HuH-7.5 (cell line): Measurements from ENCODE around the gene RNF214.
"Not testable (repeated sequence)": the region's sequence is repeated elsewhere in the genome, so short reads cannot be mapped to it uniquely, and the experiment has no call there.

Experiments
- DNase-seq: peaks from one replicate; pipeline ENCODE4 v3.0.0; 2011; ENCODE audit warnings: low spot score

Gene RNF214

DNA sequence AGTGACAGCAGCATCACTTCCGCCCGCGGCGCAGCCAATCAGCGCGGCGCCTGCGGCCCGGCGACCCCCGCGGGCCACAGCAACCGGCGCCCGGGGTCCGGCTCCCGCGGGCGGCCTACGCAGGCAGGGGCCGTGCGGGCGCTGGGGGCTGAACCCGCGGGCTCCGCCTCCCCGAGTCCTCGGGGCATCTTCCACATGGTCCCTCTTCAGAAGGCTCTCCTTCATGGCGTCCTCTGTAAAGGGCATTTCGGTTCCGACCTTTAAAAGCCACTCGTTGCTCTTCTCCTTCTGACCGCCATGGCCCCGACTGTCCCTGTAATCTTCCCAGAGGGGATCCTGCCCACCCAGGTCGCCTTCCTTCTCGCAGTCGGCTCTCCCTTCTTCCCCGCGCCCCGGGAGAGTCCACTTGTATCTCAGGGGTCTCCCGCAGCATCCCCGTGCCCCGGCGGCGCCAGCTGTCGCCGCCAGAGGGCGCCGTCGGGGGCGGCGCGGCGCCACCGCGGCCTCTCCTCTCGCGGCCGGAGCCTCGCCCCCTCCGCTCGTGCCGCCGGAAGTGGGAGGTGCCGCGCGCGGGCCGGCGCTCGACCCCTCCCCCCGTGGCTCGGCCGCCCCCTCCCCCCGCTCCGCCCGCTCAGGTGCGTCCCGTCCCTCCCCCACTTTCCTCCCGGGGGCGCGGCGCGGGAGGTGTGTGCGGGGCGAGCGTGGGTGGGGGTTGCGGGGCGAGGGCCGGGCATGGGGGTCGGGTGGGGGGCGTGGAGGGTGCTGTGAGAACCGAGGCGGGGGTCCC lies at the start of gene RNF214:
TSS of gene RNF214 (plus strand) at position 580 of the 787 bp plus-strand sequence. CDS start 1,602 bp downstream, outside the sequence.
- DNase-seq = peak; percentile 87

DNA sequence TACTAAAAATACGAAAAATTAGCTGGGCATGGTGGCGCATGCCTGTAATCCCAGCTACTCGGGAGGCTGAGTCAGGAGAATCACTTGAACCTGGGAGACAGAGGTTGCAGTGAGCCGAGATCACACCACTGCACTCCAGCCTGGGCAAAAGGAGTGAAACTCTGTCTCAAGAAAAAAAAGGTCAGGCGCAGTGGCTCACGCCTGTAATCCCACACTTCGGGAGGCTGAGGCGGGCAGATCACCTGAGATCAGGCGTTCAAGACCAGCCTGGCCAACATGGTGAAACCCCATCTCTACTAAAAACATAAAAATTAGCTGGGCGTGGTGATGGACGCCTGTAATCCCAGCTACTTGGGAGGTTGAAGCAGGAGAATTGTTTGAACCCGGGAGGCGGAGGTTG lies 49.3 kb upstream of the RNF214 start:
- DNase-seq = not testable (repeated sequence)

DNA sequence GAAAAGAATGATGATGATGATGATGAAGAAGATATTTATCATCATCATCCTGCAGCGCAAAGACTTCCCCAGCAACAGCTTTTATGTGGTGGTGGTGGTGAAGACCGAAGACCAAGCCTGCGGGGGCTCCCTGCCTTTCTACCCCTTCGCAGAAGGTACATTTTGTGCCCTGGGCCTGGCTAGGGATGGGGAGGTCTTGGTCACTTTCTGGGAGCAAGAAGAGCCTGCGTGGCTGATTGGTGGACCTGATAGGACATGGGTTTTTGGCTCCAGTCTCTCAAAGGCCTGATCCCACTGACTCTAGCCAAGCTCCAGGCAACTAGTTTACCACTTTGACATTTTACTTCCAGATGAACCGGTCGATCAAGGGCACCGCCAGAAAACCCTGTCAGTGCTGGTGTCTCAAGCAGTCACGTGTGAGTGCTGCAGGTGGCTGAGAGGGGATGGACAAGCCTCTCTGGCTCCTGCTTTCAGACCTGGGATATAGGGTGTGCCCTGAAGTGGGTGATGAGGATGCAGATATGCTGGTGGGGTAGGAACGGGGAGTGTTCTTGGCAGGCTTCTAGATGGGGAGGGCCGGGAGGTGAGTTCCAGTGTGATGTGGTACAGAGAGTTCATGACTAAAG lies 48.6 kb upstream of the RNF214 start:
- DNase-seq = no peak

DNA sequence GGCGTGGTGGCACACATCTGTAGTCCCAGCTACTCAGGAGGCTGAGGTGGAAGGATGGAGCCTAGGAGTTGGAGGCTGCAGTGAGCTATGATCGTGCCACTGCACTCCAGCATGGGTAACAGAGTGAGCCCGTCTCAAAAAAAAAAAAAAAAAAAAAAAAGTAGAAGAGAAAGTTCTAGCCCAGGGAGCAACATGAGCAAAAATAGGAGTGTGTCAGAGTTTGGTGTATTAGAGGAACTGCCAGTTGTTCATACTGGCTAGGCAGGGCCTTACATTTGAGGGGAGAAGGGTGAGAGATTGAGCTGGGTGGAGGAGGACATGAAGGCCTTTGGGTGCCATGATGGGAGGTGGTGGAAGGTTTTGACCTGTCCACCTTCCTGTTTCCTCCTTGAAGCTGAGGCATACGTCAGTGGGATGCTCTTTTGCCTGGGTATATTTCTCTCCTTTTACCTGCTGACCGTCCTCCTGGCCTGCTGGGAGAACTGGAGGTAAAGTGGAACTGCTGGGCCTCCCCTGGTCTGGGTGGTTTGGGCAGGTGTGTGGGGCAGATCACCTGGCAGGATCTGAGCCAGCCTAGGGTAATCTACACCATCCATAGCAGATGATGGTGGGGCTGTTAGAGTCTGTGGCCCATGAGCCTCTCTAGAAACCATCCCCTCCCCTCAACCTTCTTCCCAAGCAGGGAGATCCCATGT lies 46.6 kb upstream of the RNF214 start:
- DNase-seq = no peak

DNA sequence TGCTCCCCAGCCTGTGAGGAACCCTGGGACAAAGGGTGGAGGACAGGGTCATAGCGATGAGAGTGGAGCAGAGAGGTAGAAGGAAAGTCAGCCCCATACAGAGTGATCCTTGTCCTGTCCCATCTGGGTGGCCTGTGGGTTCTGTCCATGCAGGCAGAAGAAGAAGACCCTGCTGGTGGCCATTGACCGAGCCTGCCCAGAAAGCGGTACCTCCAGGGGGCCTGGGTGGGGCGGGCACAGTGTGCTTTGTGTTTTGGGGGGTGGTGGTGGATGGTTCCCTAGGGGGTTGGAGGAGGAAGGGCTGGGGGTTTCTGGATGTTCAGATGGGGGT lies 46.1 kb upstream of the RNF214 start:
- no peak for DNase-seq

DNA sequence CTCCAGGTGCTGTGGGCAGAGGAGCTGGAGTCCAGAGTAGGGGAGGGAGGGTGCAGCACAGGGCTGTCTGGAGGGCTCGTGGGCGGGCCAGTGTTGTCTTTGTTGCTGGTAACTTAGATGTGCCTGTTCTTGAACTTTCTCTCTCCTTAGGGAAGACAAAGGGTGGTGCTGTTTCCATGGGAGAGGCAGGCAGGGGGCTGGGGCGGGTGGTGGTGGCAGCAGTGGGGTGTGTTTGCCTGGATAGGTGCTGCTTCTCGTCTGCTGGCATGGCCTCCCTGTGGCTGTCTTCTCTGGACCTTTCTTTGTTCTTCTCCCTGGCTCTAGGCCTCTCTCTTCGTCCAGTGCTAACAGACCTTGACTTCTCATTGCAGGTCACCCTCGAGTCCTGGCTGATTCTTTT lies 45.5 kb upstream of the RNF214 start:
- no peak for DNase-seq

DNA sequence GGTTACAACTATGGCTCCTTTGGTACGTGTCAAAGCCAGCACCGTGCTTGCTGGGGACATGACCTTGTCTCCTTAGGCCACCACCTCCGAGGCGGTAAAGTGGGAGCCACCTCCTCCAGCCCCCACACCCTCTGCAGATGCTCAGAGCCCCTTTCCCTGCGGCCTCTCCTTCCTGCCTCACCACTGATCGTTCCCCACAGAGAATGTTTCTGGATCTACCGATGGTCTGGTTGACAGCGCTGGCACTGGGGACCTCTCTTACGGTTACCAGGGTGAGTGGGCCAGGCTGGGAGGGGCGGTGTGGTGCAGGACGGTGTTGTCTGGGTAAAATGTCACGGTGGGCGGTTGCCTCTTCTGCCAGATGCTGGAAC lies 45.1 kb upstream of the RNF214 start:
- no peak for DNase-seq

DNA sequence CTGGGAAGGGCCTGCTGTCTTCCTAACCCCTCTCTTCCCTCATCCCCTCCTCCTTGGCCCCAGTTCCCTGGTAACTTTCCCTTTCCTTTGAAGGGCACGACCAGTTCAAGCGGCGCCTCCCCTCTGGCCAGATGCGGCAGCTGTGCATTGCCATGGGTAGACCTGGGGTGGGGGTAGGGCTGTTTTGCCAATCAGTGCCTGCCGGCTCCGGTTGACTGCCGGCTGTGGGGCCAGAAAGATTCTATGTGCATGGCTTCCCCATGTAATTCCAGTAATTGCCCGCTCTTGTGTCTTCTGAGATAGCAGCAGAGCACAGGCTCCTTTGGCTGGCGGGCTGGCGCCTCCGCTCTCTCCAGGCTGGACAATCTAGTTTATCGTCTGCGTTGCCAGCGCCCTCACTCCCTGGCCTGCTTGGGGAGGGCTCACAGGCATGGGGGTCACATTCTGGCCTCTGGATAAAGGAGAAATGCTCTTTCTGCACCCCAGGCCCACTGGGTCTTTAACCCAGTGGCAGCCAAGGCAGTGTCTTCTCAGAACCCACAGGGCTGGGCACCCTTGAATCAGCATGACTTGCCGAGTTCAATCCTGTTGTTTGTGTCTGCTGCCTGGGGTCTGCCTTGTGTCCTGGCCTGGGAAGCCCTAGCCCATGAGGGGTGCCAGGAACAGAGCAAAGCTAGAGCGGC lies 44.5 kb upstream of the RNF214 start:
- no peak for DNase-seq

DNA sequence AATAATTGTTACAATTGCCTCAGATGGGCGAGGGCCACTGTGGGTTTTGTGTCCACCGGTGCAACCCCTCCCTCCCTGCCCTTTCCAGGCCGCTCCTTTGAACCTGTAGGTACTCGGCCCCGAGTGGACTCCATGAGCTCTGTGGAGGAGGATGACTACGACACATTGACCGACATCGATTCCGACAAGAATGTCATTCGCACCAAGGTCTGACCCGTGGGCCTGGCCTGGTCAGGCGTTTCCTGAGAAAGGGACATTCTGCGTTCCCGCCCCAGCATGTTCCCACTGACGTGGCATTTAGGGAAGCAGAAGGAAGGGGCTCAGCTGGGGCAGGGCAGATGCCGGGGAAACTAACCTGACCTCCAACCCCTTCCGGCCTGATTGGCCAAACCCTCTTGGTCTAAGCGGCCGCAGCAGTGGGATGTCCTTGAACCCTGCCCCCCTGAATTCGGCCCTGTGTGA lies 43.8 kb upstream of the RNF214 start:
- no peak for DNase-seq

DNA sequence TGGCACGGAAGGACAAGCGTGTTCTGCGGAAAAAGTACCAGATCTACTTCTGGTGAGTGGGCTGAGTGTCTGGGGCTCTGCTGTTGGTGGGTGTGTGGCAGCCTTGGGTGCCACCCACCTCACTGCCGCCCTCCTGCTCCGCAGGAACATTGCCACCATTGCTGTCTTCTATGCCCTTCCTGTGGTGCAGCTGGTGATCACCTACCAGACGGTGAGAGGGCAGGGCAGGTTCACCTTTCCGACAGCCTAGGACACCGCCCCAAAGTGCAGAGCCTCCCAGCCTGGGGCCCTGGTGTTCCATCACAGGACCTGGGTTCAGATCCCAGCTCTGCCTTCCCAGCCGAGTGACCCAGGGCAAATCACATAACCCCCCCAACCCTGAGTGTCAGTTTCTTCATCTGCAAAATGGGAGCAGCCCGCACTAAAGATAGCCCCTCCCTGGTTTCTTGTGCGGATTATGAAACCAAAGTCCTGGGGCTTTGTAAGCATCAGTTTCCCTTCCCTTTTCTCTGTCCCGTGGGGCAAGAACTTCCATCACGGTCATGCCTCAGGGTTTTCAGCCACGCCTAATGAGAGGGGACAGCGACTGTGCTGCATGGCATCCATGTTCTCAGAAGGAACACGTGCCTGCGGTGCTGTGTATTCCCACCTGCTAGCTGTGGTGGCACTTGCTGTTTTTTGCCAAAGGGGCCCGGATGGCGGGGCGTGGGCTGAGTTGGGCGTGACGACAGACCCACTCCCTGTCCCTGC lies 43.1 kb upstream of the RNF214 start:
- no peak for DNase-seq

DNA sequence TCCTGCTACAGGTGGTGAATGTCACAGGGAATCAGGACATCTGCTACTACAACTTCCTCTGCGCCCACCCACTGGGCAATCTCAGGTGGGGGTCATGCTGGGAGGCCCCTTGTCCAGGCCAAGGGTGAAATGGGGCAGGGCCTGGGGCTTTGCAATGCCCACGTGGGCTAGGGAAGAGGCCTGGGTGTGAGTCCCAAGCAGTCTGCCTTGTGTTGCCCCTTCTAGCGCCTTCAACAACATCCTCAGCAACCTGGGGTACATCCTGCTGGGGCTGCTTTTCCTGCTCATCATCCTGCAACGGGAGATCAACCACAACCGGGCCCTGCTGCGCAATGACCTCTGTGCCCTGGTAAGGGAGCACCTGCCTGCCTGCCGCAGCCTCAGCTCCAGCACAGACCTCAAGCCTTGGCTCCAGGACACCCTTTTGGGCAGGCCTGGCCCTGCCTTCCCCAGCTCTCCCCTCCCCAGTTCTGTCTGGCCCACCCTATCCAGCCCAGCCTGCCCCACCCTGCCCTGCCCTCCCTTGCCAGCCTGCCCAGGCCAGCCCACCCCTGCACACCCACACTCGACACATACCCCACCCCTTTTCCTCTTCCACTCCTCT lies 42.4 kb upstream of the RNF214 start:
- no peak for DNase-seq

DNA sequence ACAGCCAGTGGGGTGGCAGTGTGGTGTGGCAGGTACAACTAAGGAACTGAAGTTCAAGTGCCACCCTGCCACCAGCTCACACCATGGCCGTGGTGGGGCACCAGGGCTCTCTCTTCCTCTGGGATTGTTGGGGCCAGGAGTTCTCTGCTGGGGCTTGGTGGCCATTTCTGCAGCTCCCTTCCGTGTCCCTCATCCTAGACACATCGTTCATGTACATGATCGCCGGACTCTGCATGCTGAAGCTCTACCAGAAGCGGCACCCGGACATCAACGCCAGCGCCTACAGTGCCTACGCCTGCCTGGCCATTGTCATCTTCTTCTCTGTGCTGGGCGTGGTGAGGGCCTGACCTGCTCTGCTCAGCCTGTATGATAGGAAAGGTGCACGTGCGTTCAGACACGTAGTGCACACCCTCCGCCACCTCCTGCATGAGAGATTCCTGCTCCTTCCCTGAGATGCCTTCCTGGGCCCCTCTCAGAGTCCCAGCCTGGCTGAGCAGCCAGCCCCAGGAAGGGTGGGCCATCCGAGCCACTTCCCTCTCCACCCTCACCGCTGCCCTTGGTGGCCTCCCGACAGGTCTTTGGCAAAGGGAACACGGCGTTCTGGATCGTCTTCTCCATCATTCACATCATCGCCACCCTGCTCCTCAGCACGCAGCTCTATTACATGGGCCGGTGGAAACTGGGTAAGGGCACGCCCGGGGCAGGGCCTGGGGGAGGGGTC lies 40.6 kb upstream of the RNF214 start:
- DNase-seq = no peak

DNA sequence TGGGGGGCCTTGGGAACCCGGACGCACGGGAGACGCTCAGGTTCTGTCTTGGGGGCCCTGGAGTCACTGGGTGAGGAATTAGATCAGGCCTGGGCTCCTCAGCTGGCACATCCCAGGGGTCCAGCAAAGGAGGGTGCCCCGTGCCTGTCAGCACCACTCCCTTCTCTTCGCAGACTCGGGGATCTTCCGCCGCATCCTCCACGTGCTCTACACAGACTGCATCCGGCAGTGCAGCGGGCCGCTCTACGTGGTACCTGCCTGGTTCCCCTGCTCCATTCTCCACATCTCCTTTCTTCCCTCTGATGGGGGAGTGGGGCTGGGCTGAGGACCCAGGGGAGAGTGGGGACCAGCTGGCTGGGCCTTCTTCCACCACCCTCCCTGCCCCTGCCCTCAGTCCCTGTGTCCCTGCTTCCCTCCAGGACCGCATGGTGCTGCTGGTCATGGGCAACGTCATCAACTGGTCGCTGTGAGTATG lies 40.0 kb upstream of the RNF214 start:
- no peak for DNase-seq

DNA sequence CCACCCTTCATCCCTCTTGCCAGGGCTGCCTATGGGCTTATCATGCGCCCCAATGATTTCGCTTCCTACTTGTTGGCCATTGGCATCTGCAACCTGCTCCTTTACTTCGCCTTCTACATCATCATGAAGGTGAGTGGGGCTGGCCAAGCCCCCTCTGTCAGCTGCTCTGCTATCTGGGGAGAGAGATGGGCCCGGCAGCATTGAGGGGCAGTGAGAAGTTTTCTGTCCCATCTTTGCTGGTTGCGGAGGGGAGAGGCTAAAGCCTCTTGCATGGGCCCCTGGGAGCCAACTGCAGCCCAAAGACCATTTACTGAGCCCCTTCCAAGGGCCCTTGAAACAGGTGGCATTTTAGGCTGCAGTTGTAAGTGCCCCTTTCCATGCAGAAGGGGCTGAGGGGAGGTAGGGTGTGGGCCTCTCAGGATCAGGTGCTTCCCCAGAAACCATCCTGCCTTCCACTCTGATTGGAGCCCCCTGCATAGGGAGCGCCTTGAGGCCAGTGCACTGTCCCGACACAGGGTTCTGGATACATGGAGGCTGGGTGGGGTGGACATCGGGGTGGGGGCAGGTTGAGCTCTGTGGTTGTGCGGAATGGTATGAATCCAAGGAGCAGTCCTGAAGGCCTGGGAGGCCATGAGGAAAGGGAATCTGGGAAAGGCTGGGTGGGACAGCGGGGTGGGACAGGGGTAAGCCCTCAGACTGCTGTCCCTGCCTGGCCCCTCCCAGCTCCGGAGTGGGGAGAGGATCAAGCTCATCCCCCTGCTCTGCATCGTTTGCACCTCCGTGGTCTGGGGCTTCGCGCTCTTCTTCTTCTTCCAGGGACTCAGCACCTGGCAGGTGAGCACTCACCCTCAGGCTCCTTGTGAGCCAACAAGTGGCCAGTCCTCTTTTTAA lies 39.1 kb upstream of the RNF214 start:
- DNase-seq = no peak

DNA sequence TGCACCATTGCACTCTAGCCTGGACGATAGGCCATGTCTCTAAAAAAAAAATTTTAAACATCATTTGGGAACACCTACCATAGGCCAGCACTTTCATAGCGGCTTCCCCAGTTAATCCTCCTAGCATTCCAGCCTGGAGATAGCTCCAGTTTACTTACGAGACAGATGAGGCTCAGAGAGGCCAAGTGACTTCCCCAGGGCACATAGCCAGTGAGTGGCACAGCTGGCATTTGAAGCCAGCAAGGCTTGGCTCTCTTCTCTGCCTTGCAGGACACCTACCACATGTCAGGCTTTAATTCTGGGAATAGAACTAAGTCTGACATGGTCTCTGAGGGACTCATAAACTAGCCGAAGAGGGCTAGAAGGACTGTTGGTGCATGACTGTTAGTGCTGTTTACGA lies 38.2 kb upstream of the RNF214 start:
- no peak for DNase-seq

DNA sequence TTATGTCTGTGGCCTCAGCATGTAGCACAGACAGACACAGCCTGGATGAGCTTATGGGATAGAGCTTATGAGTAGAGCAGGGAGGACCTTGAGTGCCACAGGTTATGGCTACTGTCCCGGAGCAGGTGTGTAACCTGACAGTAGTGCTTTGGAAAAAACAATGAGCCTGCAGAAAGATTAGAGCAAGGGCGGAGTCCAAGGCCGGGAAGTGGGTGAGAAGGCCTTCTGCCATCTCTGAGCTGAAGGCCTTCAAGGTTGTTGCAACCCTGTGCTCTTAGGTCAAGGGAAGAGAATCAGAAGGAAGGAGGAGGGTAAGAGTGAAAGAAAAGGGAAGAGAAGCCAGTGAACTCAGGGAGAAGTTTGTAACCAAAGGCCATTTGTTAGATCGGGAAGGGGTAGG lies 37.2 kb upstream of the RNF214 start:
- DNase-seq = no peak

DNA sequence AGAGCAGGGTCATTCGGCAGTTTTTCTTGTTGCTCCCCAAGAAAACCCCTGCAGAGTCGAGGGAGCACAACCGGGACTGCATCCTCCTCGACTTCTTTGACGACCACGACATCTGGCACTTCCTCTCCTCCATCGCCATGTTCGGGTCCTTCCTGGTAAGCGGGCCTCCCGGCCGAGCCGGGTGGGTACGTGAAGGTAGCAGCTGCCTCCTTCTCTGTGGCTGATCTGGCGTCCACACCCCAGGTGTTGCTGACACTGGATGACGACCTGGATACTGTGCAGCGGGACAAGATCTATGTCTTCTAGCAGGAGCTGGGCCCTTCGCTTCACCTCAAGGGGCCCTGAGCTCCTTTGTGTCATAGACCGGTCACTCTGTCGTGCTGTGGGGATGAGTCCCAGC lies 36.7 kb upstream of the RNF214 start:
- no peak for DNase-seq

DNA sequence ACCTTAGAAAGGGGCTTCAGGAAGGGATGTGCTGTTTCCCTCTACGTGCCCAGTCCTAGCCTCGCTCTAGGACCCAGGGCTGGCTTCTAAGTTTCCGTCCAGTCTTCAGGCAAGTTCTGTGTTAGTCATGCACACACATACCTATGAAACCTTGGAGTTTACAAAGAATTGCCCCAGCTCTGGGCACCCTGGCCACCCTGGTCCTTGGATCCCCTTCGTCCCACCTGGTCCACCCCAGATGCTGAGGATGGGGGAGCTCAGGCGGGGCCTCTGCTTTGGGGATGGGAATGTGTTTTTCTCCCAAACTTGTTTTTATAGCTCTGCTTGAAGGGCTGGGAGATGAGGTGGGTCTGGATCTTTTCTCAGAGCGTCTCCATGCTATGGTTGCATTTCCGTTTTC lies 35.5 kb upstream of the RNF214 start:
- no peak for DNase-seq
